Measurements from ENCODE around the gene FBXO31. TPM values are rescaled to one million over a fixed set of nuclear protein-coding genes. Genes with fewer than 3 reads are reported as not detected.
A peak's percentile ranks its signal among the peaks of the same experiment; 100 is the strongest.
"Not testable (repeated sequence)": the region's sequence is repeated elsewhere in the genome, so short reads cannot be mapped to it uniquely, and the experiment has no call there.

FBXO31 gene
- total RNA-seq, 1 donor from 2014 or later: 66.9 TPM

GRCh38 chr16:87388818-87389134 lies 5.2 kb upstream of the FBXO31 start:
- DNase-seq (ENCODE audit: low spot score): no peak

GRCh38 chr16:87387942-87388817 lies 4.6 kb upstream of the FBXO31 start:
- peak; percentile 91 for DNase-seq (ENCODE audit: low spot score)

GRCh38 chr16:87384875-87385167 lies 1.2 kb upstream of the FBXO31 start:
- peak; percentile 73 for DNase-seq (ENCODE audit: low spot score)

- DNase-seq (ENCODE audit: low spot score): peak; percentile 91
These were observed 742 bp upstream of the FBXO31 start for GRCh38 chr16:87384162-87384874.

GRCh38 chr16:87382023-87382785 lies 1.4 kb downstream of the FBXO31 start:
- peak; percentile 71 for DNase-seq (ENCODE audit: low spot score)

GRCh38 chr16:87380881-87381280 lies 2.7 kb downstream of the FBXO31 start:
- DNase-seq (ENCODE audit: low spot score): no peak

GRCh38 chr16:87380403-87380802 lies 3.2 kb downstream of the FBXO31 start:
- DNase-seq (ENCODE audit: low spot score): no peak

GRCh38 chr16:87379312-87379752 lies 4.2 kb downstream of the FBXO31 start:
- not testable (repeated sequence) for DNase-seq (ENCODE audit: low spot score)

GRCh38 chr16:87376660-87377059 lies 6.9 kb downstream of the FBXO31 start:
- no peak for DNase-seq (ENCODE audit: low spot score)

- no peak for DNase-seq (ENCODE audit: low spot score)
These were observed 8.0 kb downstream of the FBXO31 start for GRCh38 chr16:87375426-87376135.

GRCh38 chr16:87374313-87374712 lies 9.3 kb downstream of the FBXO31 start:
- no peak for DNase-seq (ENCODE audit: low spot score)

- DNase-seq (ENCODE audit: low spot score): no peak
These were observed 11.3 kb downstream of the FBXO31 start for GRCh38 chr16:87372305-87372704.

GRCh38 chr16:87371261-87371866 lies 12.2 kb downstream of the FBXO31 start:
- no peak for DNase-seq (ENCODE audit: low spot score)

GRCh38 chr16:87369796-87370719 lies 13.5 kb downstream of the FBXO31 start:
- DNase-seq (ENCODE audit: low spot score): no peak

- no peak for DNase-seq (ENCODE audit: low spot score)
These were observed 14.3 kb downstream of the FBXO31 start for GRCh38 chr16:87369117-87369765.

GRCh38 chr16:87368029-87368770 lies 15.4 kb downstream of the FBXO31 start:
- DNase-seq (ENCODE audit: low spot score): no peak

- DNase-seq (ENCODE audit: low spot score): no peak
These were observed 16.0 kb downstream of the FBXO31 start for GRCh38 chr16:87367529-87367928.

GRCh38 chr16:87366930-87367329 lies 16.6 kb downstream of the FBXO31 start:
- DNase-seq (ENCODE audit: low spot score): no peak

- no peak for DNase-seq (ENCODE audit: low spot score)
These were observed 17.3 kb downstream of the FBXO31 start for GRCh38 chr16:87366288-87366687.

All from mesenteric fat pad (tissue), 1 donor.